Measurements from ENCODE around the gene SSUH2. TPM values are rescaled to one million over a fixed set of nuclear protein-coding genes. Genes with fewer than 3 reads are reported as not detected.
A peak's percentile ranks its signal among the peaks of the same experiment; 100 is the strongest.

Gene SSUH2
- total and polyA plus RNA-seq, 2 of the 13 experiments (the other 11 are each of a cell fraction or from before 2014, with no cell fraction given) = 38.1 to 136 TPM

DNA sequence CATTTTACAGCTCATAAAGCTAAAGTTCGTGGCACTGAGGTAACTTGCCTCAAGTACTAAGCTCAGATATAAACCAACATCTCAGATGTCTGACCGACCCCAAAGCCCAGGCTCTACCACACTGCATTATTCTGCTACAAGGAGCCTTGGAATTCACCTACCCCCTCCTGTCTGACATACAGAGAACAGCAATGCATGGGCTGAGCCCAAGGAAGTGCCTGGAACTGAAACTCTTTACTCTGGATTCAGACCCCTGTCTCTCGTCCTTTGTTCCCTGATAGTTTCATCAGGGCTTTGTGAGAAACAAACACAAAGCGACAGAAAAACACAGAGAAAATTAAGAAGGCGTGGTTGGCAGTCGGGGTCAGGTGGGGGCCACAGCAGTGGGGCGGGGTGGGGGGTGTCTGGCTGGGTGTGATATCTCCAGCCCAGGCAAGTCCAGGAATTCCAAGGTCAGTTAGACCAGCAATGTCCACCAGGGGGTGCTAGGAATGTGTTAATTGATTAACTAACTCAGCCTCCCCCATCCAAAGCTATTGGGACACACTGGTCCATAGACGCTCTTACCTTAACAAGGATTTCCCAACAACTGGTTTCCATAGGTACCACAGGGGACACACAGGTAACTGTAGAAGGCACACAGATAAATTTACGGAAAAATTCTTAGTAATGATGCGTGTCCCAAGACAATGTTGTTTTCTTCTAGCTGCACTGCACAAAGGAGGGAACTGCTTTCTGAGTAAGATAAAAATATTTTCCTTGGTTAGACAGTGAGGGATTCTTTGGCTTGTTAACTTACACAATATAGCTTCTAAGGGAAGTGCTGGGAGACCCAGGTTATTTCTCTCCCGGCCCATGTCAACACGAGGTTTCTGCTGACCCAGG lies 18.8 kb upstream of the SSUH2 start (continued):
- TF ChIP-seq, protein P1, sequence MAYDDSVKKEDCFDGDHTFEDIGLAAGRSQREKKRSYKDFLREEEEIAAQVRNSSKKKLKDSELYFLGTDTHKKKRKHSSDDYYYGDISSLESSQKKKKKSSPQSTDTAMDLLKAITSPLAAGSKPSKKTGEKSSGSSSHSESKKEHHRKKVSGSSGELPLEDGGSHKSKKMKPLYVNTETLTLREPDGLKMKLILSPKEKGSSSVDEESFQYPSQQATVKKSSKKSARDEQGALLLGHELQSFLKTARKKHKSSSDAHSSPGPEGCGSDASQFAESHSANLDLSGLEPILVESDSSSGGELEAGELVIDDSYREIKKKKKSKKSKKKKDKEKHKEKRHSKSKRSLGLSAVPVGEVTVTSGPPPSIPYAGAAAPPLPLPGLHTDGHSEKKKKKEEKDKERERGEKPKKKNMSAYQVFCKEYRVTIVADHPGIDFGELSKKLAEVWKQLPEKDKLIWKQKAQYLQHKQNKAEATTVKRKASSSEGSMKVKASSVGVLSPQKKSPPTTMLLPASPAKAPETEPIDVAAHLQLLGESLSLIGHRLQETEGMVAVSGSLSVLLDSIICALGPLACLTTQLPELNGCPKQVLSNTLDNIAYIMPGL (CRISPR knock-in tag; IDR thresholded peaks at IDR 0.05; ENCODE audit: borderline replicate concordance in 1 of 2, low read depth in 1 of 2) = peak; percentile 24 to 47; a peak in 1 of 4 replicates
- TF ChIP-seq ELF3 (CRISPR knock-in tag; IDR thresholded peaks at IDR 0.05) = 0 out of 2 replicates have a peak, but pooled peaks have one; percentile 21
- TF ChIP-seq, protein P2, sequence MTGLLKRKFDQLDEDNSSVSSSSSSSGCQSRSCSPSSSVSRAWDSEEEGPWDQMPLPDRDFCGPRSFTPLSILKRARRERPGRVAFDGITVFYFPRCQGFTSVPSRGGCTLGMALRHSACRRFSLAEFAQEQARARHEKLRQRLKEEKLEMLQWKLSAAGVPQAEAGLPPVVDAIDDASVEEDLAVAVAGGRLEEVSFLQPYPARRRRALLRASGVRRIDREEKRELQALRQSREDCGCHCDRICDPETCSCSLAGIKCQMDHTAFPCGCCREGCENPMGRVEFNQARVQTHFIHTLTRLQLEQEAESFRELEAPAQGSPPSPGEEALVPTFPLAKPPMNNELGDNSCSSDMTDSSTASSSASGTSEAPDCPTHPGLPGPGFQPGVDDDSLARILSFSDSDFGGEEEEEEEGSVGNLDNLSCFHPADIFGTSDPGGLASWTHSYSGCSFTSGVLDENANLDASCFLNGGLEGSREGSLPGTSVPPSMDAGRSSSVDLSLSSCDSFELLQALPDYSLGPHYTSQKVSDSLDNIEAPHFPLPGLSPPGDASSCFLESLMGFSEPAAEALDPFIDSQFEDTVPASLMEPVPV (CRISPR knock-in tag; IDR thresholded peaks at IDR 0.05) = no peak
- TF ChIP-seq STAG1 (CRISPR knock-in tag; IDR thresholded peaks at IDR 0.05) = peak; percentile 71
- TF ChIP-seq ZNF451 (CRISPR knock-in tag; IDR thresholded peaks at IDR 0.05) = no peak
- peak; percentile 68 for TF ChIP-seq RFX3 (CRISPR knock-in tag; IDR thresholded peaks at IDR 0.05)
- no peak for TF ChIP-seq MAZ (IDR thresholded peaks at IDR 0.05; ENCODE audit: borderline replicate concordance, low read depth, low read length)
- no peak for TF ChIP-seq MAZ (CRISPR knock-in tag; IDR thresholded peaks at IDR 0.05; ENCODE audit: low read depth)
- no peak for TF ChIP-seq NR2F6 (IDR thresholded peaks at IDR 0.05)
- TF ChIP-seq NR2F6 (CRISPR knock-in tag; IDR thresholded peaks at IDR 0.05) = peak; percentile 43; the same call in 1 of the 2 replicates
- TF ChIP-seq DMAP1 (CRISPR knock-in tag; IDR thresholded peaks at IDR 0.05) = no peak
- TF ChIP-seq, protein P3, sequence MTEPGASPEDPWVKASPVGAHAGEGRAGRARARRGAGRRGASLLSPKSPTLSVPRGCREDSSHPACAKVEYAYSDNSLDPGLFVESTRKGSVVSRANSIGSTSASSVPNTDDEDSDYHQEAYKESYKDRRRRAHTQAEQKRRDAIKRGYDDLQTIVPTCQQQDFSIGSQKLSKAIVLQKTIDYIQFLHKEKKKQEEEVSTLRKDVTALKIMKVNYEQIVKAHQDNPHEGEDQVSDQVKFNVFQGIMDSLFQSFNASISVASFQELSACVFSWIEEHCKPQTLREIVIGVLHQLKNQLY (CRISPR knock-in tag; IDR thresholded peaks at IDR 0.05) = no peak
- peak; percentile 56; the same call in 1 of the 2 replicates for TF ChIP-seq BCL6 (CRISPR knock-in tag; IDR thresholded peaks at IDR 0.05)
- 0 out of 2 replicates have a peak, but pooled peaks have one; percentile 33 for TF ChIP-seq NCOR1 (IDR thresholded peaks at IDR 0.05; ENCODE audit: borderline replicate concordance, low read length)
- TF ChIP-seq HDAC6 (IDR thresholded peaks at IDR 0.05; ENCODE audit: low read depth, low read length) = no peak
- TF ChIP-seq, protein P4, sequence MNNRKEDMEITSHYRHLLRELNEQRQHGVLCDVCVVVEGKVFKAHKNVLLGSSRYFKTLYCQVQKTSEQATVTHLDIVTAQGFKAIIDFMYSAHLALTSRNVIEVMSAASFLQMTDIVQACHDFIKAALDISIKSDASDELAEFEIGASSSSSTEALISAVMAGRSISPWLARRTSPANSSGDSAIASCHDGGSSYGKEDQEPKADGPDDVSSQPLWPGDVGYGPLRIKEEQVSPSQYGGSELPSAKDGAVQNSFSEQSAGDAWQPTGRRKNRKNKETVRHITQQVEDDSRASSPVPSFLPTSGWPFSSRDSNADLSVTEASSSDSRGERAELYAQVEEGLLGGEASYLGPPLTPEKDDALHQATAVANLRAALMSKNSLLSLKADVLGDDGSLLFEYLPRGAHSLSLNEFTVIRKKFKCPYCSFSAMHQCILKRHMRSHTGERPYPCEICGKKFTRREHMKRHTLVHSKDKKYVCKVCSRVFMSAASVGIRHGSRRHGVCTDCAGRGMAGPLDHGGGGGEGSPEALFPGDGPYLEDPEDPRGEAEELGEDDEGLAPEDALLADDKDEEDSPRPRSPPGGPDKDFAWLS (CRISPR knock-in tag; IDR thresholded peaks at IDR 0.05; ENCODE audit: borderline replicate concordance) = 0 out of 2 replicates have a peak, but pooled peaks have one; percentile 12
- no peak; the same call in 1 of the 2 replicates for TF ChIP-seq SALL2 (CRISPR knock-in tag; IDR thresholded peaks at IDR 0.05)
- no peak for TF ChIP-seq ZNF143 (CRISPR knock-in tag; IDR thresholded peaks at IDR 0.05)
- no peak for TF ChIP-seq ZSCAN12 (CRISPR knock-in tag; IDR thresholded peaks at IDR 0.05)
- TF ChIP-seq, protein P5, sequence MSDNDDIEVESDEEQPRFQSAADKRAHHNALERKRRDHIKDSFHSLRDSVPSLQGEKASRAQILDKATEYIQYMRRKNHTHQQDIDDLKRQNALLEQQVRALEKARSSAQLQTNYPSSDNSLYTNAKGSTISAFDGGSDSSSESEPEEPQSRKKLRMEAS (IDR thresholded peaks at IDR 0.05) = no peak

Data from HepG2 (cell line).